Measurements from ENCODE around the gene HDDC2. TPM values are rescaled to one million over a fixed set of nuclear protein-coding genes. Genes with fewer than 3 reads are reported as not detected.

HDDC2 gene
- total and polyA plus RNA-seq, 9 of the 15 experiments (the other 6 are each of a cell fraction or from before 2014, with no cell fraction given), result 194 to 632 (median 294) TPM

DNA sequence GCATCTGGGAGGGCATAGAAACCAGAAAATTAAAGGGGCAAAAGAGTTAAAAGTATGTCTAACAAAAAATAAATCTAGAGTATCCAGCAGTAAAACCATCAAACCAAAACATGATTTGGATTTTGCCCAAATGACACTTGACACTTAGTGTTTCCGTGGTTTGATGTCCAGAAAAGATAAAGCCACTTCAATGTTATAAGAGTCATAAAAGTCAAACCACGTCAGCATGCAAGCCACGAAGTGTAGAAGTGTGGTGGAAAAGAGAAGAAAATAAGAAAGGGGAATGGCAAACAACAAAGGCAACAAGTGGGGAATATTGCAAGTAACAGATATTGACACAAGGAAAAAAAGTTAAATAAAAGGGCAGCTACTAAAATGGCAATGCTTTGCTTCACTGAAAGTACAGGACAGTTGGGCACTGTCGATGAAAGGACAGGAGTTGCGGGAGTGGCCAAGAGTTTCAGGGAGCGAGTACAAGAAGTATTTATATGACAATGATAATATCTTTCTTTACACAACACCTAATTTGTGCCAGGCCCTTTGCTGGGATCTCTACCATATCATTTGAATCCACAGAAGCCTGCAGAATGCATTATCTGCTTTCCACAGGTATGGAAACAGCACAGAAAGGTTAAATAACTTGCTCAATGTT lies 6.3 kb upstream of the HDDC2 start (continued):
- TF ChIP-seq BHLHE40 (IDR thresholded peaks at IDR 0.05; ENCODE audit: low read length) (no peak), ZNF445 (CRISPR knock-in tag; IDR thresholded peaks at IDR 0.05; ENCODE audit: low read depth) (no peak), ZNF668 (CRISPR knock-in tag; IDR thresholded peaks at IDR 0.05) (no peak), CXXC5 (CRISPR knock-in tag; IDR thresholded peaks at IDR 0.05) (peak; percentile 11; the same call in 1 of the 2 replicates), DACH1 (IDR thresholded peaks at IDR 0.05; ENCODE audit: partially characterized antibody) (no peak), MTA1 (IDR thresholded peaks at IDR 0.05; ENCODE audit: borderline replicate concordance) (peak; percentile 37; the same call in 1 of the 2 replicates), RBFOX2 (IDR thresholded peaks at IDR 0.05; ENCODE audit: low read depth, low read length) (no peak), MGA (IDR thresholded peaks at IDR 0.05) (peak; percentile 48), SMARCC2 (IDR thresholded peaks at IDR 0.05; ENCODE audit: low read depth) (no peak), ZBTB34 (CRISPR knock-in tag; IDR thresholded peaks at IDR 0.05) (no peak), ZNF644 (tag; IDR thresholded peaks at IDR 0.05; ENCODE audit: low read depth) (no peak), ARID3B (CRISPR knock-in tag; IDR thresholded peaks at IDR 0.05; ENCODE audit: borderline replicate concordance) (no peak)
- TF ChIP-seq, protein P1, sequence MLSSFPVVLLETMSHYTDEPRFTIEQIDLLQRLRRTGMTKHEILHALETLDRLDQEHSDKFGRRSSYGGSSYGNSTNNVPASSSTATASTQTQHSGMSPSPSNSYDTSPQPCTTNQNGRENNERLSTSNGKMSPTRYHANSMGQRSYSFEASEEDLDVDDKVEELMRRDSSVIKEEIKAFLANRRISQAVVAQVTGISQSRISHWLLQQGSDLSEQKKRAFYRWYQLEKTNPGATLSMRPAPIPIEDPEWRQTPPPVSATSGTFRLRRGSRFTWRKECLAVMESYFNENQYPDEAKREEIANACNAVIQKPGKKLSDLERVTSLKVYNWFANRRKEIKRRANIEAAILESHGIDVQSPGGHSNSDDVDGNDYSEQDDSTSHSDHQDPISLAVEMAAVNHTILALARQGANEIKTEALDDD (IDR thresholded peaks at IDR 0.05), result no peak
